Cardiac fibroblast (primary cell): ENCODE measurements around the gene MACF1.

ENCODE experiments used
- DNase-seq, 2 donors: peaks; one replicate each; pipeline versions ENCODE4 v3.0.0 to v3.0.0-alpha.2; 2010; ENCODE audit warnings: low read depth in 2 of 2
- H3K4me3 ChIP-seq, 2 donors: replicated peaks in 1 of 2; 1 replicate in 1 of 2; 2 replicates in 1 of 2; pipeline ENCODE4 v1.5.1; 2011; ENCODE audit warnings: low read depth in 2 of 2, low read length in 2 of 2, mild to moderate bottlenecking in 2 of 2, moderate library complexity in 1 of 2
- TF ChIP-seq, protein P1 (sequence below): IDR thresholded peaks from one replicate; pipeline ENCODE4 v1.5.1; 2011; ENCODE audit warnings: low read depth, mild to moderate bottlenecking, low read length, inconsistent platforms

Gene MACF1

DNA sequence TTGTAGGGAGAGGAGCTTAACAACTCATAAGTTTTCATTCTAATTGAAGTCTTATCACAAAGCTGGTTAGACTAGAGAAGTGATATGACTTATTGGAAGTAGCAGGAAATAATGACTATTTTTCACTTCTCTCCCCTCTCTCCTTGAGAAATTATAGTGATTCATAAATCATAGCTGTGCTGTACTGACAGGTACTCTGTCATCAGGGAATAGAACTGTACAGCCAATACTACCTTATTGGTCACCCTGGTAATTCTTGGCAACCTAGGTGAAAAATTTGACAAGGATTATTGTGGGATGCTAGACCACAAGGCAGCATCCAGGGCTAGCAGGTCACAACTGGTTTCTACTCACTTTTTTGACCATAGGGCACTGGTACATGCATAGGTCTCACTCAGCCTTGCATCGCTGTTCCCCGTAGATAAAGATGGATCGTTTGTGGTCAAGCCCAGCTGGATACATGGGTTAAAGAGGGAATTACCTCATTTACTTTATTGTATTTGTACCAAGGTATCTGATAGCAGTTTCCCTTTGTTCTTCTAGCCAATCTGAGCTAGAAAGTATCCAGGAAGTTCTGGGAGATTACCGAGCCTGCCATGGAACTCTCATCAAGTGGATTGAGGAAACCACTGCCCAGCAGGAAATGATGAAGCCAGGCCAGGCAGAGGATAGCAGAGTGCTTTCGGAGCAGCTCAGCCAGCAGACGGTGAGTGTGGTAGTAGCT, 113.6 kb downstream of the MACF1 start:
- TF ChIP-seq, protein P1, sequence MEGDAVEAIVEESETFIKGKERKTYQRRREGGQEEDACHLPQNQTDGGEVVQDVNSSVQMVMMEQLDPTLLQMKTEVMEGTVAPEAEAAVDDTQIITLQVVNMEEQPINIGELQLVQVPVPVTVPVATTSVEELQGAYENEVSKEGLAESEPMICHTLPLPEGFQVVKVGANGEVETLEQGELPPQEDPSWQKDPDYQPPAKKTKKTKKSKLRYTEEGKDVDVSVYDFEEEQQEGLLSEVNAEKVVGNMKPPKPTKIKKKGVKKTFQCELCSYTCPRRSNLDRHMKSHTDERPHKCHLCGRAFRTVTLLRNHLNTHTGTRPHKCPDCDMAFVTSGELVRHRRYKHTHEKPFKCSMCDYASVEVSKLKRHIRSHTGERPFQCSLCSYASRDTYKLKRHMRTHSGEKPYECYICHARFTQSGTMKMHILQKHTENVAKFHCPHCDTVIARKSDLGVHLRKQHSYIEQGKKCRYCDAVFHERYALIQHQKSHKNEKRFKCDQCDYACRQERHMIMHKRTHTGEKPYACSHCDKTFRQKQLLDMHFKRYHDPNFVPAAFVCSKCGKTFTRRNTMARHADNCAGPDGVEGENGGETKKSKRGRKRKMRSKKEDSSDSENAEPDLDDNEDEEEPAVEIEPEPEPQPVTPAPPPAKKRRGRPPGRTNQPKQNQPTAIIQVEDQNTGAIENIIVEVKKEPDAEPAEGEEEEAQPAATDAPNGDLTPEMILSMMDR = no peak
- H3K4me3 ChIP-seq = no peak overlapping the region
- peak; percentile 73 to 75 for DNase-seq

DNA sequence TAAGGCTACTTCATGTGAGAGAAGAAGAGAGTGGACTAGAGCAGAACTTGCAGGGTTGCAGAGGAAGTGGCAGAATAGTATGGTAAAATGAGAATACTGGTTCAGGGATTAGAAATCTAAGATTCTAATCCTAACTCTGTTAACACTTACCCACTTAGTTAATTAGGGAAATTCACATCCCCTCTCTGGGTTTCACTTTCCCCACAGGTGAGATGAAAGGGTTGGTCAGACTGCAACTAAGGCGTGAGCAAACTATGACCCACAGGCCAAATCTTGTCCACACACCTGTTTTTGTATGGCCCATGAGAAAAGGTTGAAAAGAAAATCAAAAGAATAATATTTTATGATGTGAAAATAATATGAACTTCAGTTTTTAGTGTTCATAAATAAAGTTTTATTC, 117.5 kb downstream of the MACF1 start:
- TF ChIP-seq, protein P1 = no peak
- DNase-seq = no peak
- no peak overlapping the region for H3K4me3 ChIP-seq

DNA sequence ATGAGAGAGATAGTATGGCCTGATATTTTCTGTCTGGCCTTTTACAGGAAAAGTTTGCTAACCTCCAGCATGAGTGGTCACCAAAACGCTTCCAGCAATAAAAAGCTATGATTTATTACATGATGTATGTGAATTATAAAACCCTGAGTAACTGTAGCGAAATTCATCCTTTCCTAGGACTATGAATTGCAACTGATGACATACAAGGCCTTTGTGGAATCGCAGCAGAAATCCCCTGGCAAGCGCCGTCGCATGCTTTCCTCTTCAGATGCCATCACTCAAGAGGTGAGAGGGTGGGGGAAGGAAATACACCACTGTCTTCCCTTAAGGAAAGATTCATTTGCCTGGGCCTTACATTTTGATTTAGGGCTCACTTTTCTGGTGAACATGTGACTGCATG, 117.9 kb downstream of the MACF1 start:
- TF ChIP-seq, protein P1 = no peak
- H3K4me3 ChIP-seq = no peak overlapping the region
- DNase-seq = no peak

DNA sequence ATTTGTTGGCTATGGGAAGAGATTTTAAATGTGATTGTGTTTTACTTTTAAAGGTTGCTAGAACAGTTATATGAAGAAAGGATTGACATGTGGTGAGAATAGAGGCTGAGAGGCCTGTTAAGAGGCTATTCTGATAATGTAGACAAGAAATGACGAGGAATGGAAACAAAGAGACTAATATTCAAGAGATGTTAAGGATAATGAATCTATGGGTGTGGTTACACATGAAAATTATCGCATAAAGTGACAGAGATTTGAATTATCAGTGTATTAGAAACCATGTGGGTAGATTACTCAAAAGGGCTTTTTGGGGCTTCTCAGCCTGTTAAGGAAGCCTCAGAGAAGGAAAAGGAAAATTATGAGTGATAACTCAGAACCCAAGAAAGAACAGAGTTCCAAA, 120.4 kb downstream of the MACF1 start:
- TF ChIP-seq, protein P1 = no peak
- no peak for DNase-seq
- H3K4me3 ChIP-seq = no peak overlapping the region

DNA sequence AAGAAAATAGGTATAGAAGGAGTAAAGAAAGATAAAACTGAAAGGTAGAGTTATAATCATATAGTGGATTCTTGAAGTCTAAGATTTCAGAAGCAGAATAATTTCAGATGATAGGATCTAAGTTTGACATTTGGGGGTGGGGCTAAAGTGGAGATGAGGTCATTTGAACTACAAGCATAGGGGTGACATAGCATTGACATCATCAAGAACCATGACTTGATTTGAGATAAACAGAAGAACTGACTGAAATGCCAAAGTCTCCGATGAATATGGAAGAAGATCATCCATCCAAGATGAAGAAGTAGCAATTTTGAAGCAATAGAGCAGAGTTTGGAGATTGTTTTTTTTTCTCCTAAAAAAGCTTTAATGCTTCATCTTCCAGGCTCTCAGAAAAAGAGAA, 122.3 kb downstream of the MACF1 start:
- no peak overlapping the region for H3K4me3 ChIP-seq
- TF ChIP-seq, protein P1 = no peak
- DNase-seq = peak in 1 of 2 donors; percentile 30

DNA sequence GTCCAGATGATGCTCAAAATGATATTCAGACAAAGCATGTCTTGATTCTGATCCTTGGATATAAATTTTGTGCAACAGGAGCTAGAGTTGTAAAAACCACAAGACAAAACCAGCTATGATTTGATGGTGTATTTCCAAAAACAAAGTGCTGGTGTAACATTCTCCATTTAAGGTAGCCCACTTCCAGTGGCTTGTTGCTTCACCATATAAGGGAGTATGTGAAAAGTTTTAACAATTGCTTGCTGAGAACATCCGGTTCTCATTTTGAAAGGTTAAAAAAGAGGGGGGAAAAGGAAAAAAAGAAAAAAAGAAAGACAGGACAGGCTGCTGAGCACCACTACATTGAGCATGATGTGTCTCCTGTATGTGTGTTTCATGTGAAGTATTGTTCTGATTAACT, 123.6 kb downstream of the MACF1 start:
- no peak overlapping the region for H3K4me3 ChIP-seq
- no peak for DNase-seq

More for the DNA sequence above, 123.6 kb downstream of the MACF1 start:
- TF ChIP-seq, protein P1 = no peak
